CD4-positive, alpha-beta T cell treated with Interleukin-12 subunit alpha and Interleukin-12 subunit beta, for 1 hour (primary cell): Measurements from ENCODE around the gene RPL36A.

ENCODE experiments used
- DNase-seq: peaks from one replicate; pipeline ENCODE4 v3.0.0-alpha.2; 2020

The RPL36A gene

GRCh38 chrX:101390664-101391525, at the start of gene RPL36A:
TSS of gene RPL36A (plus strand) at chrX:101391011. CDS start at chrX:101391044, 33 bp downstream.
- DNase-seq, result peak; percentile 85

- DNase-seq, result no peak
Observed at GRCh38 chrX:101347859-101348451, 42.9 kb upstream of the RPL36A start.

- DNase-seq, result peak; percentile 73
Observed at GRCh38 chrX:101348452-101349192, 42.2 kb upstream of the RPL36A start, which contains the start of gene TIMM8A. TSS of gene TIMM8A (minus strand) at chrX:101348742. CDS start at chrX:101348664, 78 bp downstream.

GRCh38 chrX:101349193-101349562, 41.6 kb upstream of the RPL36A start:
- DNase-seq, result no peak

GRCh38 chrX:101357166-101357795, 33.5 kb upstream of the RPL36A start:
- no peak for DNase-seq

GRCh38 chrX:101359966-101360365, 30.8 kb upstream of the RPL36A start:
- DNase-seq, result no peak

GRCh38 chrX:101360390-101360789, 30.4 kb upstream of the RPL36A start:
- no peak for DNase-seq

- no peak for DNase-seq
Observed at GRCh38 chrX:101362116-101362515, 28.7 kb upstream of the RPL36A start.

GRCh38 chrX:101362757-101363156, 28.1 kb upstream of the RPL36A start:
- DNase-seq, result no peak

GRCh38 chrX:101365301-101365795, 25.5 kb upstream of the RPL36A start:
- no peak for DNase-seq

- no peak for DNase-seq
Observed at GRCh38 chrX:101368800-101369199, 22.0 kb upstream of the RPL36A start.

- no peak for DNase-seq
Observed at GRCh38 chrX:101369687-101370086, 21.1 kb upstream of the RPL36A start.

GRCh38 chrX:101370888-101371504, 19.8 kb upstream of the RPL36A start:
- no peak for DNase-seq

GRCh38 chrX:101377547-101377946, 13.3 kb upstream of the RPL36A start:
- DNase-seq, result no peak

GRCh38 chrX:101383679-101384205, 7.1 kb upstream of the RPL36A start:
- no peak for DNase-seq

- no peak for DNase-seq
Observed at GRCh38 chrX:101385026-101385684, 5.7 kb upstream of the RPL36A start.

- no peak for DNase-seq
Observed at GRCh38 chrX:101385795-101386541, 4.8 kb upstream of the RPL36A start, which contains the start of gene BTK. TSS of gene BTK (minus strand) at chrX:101386191. CDS start at chrX:101375284, 10,907 bp downstream.

GRCh38 chrX:101386542-101386885, 4.3 kb upstream of the RPL36A start:
- DNase-seq, result no peak

GRCh38 chrX:101388604-101389003, 2.2 kb upstream of the RPL36A start:
- DNase-seq, result no peak

- DNase-seq, result no peak
Observed at GRCh38 chrX:101391831-101392230, 1.0 kb downstream of the RPL36A start.
